HUDEP-2 (cell line): ENCODE results near the gene ADAM12.
"Not testable (repeated sequence)": the region's sequence is repeated elsewhere in the genome, so short reads cannot be mapped to it uniquely, and the experiment has no call there.

ENCODE experiments used
- DNase-seq, 76 experiments: peaks; one replicate each; lab custom pipeline; 2025; ENCODE audit not compliant: unreplicated experiment in 76 of 76; lab: John Stamatoyannopoulos, UW

The ADAM12 gene

GRCh38 chr10:126066456-126066855, 321.8 kb downstream of the ADAM12 start:
- DNase-seq, result no peak

GRCh38 chr10:126065751-126066377, 322.4 kb downstream of the ADAM12 start:
- no peak for DNase-seq

DNA sequence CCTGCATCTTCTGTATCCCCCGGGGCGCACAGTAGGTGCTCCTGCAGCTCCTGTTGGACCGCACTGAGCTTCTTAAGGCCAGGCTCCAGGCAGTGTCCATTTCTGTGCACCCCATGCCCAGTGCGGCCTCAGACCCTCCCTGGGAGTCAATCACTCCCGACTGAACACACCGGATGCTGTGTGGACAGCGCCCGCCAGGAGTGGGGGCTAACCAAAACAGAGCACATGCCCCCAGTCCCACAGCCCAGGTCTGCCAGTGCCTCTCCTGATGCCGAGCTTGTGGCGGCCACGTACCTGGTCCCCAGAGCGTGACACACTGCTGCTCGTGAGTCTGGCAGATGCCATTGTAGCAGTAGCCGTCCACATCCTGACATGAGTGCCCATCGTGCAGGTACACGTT, 323.8 kb downstream of the ADAM12 start:
- no peak for DNase-seq

- DNase-seq, result no peak
These were observed 324.9 kb downstream of the ADAM12 start for GRCh38 chr10:126063353-126063791.

DNA sequence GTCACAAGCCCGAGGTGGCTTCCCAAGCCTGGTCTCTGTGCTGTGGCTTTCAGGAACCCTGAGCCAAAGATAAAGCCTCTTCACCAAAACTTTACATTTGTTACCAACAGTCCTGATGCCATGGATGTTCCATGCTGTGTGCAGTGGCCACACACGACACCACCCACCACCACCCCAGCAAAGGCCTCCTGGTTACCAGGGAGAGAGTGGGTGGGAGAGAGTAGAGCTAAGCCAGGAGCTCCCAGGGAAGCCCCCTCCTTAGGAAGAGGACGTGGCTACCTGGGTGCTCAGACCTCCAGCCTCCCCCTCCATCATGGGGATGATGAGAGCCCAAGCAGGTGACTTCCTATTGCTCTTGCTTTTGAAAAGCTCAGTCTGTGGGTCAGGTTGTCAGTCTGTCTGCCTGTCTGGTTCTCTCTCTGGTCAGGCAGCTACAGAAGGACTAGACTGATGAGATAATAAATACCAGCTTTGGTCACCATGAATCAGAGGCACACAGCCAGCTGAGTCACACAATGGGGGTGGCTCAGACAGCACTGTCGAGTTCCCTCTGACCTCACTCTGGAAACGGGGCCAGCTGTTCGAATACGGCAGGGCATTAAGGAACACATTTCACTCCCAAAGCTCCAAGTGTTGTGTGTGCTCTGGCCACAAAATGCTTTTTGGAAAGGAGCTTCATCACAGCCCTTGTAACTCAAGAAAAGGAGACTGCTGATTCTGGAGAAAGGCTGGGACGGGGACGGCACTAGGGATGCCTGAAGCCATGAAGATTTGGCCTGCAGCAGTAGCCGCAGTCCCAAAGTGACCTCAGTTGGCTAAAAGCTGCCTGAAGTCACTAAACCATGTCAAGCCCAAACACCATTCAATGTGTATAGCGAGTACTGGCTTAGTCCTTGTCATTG, 325.9 kb downstream of the ADAM12 start:
- DNase-seq, result peak in 15 of 76 experiments; percentile 3 to 65 (median 27)

DNA sequence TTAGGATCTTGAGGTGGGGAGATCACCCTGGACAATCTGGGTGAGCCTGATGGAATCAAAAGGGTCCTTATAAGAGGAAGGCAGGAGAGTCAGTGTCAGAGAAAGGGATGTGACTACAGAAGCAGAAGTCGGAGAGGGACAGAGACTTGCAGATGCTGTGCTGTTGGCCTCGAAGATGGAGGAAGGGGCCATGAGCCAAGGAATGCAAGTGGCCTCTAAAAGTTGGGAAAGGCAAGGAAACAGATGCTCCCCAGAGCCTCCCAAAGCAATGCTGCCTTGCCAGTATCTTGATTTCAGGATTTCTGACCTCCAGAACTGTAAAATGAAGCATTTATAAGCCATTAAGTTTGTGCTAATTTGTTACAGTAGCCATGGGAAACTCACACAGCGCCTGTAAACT, 326.8 kb downstream of the ADAM12 start:
- DNase-seq, result no peak

DNA sequence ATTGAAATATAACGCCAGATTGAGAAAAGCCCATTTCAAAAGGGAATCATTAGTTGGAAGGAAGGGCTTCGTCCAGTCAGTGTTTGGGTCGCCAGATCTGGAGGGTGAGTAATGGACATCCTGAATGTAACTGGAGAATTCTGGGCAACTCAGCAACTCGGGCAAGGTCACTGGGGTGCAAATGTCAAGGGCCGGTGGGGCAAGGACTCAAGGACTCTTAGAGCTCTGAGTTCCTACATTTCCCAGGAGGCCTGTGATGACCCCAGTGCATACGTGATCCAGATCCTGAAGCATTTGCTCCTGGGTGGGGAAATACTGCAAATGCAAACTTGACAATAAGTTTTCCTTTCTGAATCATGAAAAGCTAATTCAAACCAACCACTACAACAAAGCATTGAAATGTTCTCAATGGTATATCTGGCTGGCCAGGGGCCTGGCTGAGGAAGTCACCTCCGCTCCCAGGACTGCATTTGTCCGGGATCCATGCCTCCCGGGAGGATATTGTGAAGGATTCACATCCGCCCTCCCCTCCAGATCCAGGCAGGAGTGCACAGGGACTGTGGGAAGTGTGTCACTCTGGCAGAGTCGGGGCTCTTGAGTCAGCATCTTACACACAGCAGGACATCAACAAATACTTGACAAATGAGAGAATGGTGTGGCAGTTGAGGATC, 327.9 kb downstream of the ADAM12 start:
- DNase-seq, result no peak

DNA sequence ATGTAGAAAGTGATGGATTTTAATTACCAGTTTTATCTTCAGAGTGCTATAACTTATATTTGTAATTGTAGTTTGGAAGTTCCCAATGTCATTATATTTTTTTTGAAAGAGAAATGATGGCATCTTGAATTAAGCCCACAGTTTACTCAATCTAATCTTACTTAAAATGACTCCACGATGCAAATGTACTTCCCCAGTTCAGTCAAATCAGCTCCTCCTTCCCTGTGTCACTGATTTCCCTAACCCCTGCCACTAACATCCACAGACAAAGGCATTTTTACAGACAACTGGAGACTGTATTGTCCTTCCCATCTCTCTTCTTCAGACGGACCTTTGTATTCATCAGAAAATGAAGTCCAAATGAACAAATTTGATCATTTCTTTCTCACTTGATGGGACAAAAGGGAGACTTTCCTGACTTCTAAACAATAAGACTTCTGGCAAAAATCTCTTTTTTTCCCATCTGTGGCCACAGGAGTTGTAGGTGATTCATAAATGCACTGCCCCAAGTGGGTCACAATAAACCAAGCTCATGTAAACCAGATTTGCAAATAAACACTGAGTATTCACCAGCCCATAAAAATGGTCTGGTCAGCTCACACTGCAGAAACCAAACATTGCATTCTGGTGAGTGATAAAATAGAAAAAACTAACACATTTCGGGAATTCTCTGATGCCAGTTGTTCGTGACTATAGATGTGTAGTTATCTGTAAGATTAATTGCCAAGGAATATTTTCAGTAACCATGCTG, 329.0 kb downstream of the ADAM12 start:
- no peak for DNase-seq

GRCh38 chr10:126058507-126058906, 329.8 kb downstream of the ADAM12 start:
- no peak for DNase-seq

- DNase-seq, result no peak
These were observed 330.2 kb downstream of the ADAM12 start for GRCh38 chr10:126058104-126058503.

GRCh38 chr10:126057494-126057893, 330.8 kb downstream of the ADAM12 start:
- no peak for DNase-seq

DNA sequence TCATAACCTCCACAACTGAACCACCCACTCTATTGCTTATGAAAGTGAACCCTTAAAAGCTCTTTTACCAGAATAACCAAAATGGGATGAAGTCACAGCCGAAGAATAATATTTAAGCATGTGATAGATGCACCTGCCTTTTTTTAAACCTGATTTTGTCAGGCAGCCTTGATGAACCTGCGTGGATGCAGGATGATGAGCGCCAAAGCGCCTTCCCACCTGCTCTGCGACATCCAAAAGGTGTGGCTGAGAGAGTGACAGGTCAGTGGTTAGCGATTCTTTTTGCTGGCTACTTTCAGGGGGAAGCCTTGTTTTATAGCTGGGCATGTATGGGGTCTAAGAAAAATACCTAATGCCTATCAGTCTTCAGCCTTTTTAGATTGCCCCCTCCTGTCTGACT, 334.1 kb downstream of the ADAM12 start:
- no peak for DNase-seq

GRCh38 chr10:126052171-126052570, 336.1 kb downstream of the ADAM12 start:
- no peak for DNase-seq

GRCh38 chr10:126049759-126050700, 338.2 kb downstream of the ADAM12 start:
- DNase-seq, result no peak

- not testable (repeated sequence) for DNase-seq
These were observed 340.5 kb downstream of the ADAM12 start for GRCh38 chr10:126047749-126048148.

DNA sequence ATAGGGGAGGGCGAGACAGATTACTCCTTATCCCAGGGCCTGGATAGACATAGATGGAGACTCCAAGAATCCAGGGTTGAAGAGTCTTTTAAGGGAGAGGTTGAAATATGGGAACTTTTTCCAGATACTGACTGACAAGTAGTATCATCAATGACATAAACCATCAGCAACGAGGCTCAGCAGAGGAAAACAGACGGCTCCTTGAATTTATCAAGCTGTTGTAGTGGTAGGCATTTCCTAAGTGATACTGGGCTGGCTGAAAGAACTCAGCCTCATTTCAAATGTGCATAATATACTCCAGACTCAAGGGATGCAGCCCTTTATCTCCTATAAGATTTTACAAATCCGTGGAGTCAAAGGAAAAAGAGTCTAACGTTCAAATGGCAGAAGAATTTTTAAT, 341.4 kb downstream of the ADAM12 start:
- no peak for DNase-seq

- DNase-seq, result no peak
These were observed 342.4 kb downstream of the ADAM12 start for GRCh38 chr10:126045861-126046260.

- DNase-seq, result no peak
These were observed 344.9 kb downstream of the ADAM12 start for GRCh38 chr10:126043389-126043788.

DNA sequence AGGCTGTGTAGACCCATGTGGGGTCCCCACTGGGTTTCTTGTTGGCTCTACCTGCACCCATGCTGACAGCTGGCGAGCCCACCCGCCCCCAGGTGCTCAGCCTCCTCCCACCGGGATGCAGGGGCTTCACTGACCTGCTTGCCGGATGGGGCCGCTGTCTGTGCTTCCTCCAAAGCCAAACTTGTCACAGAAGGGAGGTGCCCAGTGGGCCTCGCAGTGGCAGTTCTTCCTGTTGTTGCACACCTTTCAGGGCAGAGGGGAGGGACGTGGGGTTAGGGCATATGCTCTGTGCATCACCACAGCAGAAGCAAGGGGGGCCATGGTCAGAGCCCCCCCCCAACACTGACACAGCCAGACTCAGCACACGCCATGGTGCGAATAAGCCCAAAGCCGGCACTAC, 345.4 kb downstream of the ADAM12 start:
- DNase-seq, result no peak

- no peak for DNase-seq
These were observed 345.9 kb downstream of the ADAM12 start for GRCh38 chr10:126042354-126042753.
